Stimulated activated CD4-positive, alpha-beta T cell treated with anti-CD3 and anti-CD28 coated beads, Interleukin-4, amount 100 ng/mL, for 48 hours (primary cell): ENCODE results near the gene SLAMF9.

Experiments
- DNase-seq, 2 donors: peaks; one replicate each; pipeline ENCODE4 v3.0.0-alpha.2; 2020; ENCODE audit warnings: low read depth in 2 of 2

The SLAMF9 gene

DNA sequence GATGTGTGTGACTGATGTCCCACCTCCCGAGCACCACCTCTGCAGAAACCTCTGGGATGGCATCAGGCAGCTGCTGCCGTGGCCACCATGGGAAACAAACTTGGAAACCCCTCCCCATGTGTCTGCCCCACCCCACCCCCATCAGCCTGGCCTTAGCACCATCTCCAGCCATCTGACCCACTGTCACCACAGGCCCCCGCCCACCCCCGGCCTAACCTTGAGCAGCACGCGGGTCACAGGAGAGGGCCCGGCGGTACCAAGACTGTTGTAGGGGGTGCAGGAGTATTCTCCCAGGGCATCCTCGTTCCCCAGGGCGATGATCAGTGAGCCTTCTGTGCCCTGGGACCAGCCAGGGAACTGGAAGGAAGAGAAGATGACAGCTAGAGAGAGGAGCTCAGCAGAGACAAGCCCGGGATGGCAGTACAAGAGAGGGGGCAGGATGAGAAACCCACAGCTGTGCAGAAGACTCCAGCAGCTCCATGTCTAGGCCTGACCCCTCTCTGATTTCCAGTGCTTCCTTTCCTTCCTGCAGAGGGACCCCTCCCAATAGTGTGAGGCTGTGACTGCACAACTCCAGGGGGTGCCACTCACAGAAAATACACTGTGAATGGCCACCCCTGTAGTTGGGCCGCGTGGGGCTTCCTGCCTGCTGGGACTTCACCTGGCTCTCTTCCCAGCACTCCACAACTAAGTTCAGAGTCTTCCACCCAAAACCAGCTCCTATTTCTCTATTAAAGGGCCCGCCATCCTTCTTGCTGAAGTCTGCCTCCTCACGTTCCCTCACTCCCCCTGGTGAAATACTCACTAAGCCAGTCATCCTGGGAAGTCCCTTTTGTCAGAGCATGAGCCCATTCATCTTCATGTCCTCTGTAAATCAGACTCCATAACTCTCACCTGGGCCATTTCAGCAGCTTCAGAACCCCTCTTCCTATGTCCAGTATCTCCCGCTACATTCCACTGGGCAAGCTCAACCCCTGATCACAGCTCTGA, 21.4 kb downstream of the SLAMF9 start:
- DNase-seq, result no peak

DNA sequence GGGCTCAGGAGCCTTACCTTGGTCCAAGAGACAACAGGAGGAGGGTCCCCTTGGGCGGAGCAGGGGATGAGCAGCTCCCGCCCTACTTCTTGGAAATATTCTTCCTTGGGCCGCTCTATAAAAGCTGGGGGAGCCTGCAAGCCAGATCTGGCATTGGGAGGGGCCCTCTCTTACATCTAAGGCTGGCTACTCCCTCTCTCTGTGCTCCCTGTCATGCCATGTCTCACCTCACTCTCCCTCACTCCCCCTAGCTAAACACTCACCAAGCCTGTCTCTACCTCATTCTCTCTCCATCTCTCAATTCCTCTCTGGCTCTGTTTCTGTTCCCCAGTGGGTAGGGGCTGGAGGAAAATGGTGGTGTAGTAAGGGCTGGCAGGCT, 22.3 kb downstream of the SLAMF9 start:
- DNase-seq, result no peak

DNA sequence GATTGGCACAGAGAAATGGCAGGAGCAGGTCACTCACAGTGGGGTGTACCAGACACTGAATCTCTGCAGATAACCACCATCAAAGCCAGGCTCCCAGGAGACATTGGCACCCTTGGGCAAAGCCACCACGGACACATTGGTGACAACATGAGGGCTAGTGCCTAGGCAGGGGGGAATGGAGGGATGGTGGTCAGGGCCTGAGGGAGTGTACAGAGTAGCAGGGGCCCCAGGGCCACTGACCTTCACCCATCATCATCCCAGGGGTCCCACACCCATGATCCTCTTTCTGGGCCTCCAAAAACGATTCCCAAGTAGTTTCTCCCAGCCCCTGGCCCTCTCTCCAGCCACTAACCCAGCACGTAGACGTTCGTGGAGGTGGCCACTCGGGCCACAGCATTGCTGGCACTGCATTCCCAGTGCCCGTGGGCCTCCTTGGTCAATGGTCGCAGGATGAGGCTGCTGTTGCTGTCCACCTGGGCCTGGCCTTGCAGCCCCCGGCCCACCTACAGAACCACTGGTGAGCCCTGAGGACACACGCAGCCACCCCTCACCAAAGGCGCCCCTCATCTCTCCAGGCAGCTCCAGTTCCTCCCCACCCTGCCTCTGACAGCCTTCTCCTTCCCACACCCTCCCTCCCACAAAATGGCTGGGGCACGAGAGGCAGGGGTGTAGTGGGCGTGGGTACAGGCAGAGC, 22.8 kb downstream of the SLAMF9 start:
- no peak for DNase-seq

DNA sequence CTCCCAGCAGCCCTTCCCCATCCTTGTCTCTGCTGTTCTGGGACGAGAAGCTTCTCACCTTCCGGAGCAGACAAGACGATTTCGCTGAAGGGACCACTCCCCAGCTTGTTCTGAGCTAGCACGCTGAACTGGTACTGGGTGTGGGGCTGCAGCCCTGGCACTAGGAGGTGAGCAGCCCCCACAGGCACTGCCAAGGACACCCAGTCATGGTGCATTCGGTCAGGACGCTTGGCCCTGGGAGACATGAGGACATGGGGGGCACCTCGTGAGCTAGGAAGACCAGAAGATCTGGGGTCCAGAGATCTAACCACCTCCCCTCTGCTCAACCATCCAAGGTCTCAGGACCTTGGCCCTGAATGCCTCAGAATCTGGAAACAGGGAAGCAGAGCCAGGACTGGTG, 23.4 kb downstream of the SLAMF9 start:
- DNase-seq, result no peak

DNA sequence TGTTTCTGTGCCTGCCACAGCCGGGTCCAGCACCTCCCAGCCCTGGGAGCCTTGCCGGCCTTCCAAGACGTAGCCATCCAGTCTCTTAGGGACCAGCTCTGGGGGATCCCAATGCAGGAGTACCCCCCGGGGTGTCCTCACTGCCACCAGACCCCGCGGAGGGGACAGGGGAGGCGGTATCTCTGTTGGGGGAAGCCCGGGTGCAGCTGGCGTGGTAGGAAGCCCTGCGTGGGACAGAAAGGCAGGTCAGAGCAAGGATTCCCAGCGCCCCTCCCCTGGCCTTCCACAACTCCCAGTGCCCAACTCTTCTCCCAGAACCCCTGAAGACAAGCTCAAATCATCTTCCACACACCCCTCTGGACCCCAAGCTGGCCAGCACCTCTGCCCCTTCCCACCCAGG, 23.8 kb downstream of the SLAMF9 start:
- no peak for DNase-seq

DNA sequence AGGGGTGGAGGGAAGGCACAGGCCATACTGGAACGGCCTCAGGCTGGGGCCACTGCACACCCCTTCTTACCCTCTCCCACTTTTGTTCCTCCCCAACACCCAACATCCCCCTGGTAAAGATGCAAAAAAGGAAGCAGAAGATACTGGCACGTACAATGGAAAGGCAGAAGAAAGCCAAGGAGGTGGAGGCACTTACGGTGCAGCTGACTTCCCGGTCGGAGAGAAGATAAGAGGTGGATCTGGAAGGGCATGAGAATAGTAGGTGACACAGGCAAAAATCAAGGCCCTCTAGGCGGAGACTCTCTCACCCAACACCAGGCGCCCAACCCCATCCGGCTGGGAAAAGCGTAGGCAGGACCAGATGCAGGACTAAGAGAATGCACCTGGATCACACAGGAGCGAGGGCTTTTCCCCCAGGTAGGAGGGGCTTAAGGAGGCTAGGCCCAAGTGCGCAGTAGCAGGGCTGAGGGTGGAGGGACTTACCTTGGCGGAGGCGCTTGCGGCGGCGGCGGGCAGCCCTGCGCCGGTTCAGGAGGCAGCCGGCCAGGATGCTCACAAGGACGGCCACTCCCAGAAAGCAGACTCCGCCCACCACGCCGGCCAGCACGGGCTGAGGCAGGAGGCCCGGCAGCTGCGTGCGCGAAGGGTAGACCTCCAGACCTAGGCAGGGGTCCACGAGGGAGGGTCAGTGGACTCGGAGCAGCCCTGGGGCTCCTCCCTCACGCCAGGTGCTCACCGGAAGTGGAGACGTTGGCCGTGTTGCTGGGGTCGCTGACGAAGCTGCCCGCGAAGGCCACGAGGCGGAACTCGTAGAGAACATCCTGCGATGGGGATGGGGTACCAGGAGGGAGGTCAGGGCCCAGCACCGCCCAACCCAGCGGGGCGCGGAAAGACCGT, 24.6 kb downstream of the SLAMF9 start:
- no peak for DNase-seq

DNA sequence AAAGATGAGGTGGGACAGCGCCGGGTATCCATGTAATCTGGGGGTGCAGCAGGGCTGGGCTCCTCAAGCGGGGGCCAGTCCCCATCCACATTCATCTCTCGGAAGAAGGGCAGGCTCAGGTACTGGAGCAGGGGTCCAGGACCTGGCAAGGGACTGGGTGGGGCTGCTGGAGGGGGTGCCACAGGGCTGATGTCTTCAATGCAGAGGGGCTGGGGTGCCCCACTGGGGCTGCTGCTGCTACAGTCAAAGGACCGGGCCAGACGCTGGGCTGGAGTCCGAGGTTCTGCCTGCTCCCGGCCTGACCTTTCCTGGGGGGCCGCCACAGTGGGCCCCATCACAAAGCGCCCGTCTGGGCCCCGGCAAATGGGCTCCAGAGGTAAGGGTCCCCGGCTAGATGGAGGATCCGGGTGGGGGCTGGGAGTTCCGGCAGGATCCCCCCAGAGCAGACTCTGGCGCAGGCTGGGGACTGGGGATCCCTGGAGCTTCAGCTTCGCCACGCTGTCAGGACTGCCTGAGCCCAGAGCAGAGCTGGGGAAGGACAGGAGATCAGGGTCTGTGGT, 25.5 kb downstream of the SLAMF9 start:
- DNase-seq, result no peak

DNA sequence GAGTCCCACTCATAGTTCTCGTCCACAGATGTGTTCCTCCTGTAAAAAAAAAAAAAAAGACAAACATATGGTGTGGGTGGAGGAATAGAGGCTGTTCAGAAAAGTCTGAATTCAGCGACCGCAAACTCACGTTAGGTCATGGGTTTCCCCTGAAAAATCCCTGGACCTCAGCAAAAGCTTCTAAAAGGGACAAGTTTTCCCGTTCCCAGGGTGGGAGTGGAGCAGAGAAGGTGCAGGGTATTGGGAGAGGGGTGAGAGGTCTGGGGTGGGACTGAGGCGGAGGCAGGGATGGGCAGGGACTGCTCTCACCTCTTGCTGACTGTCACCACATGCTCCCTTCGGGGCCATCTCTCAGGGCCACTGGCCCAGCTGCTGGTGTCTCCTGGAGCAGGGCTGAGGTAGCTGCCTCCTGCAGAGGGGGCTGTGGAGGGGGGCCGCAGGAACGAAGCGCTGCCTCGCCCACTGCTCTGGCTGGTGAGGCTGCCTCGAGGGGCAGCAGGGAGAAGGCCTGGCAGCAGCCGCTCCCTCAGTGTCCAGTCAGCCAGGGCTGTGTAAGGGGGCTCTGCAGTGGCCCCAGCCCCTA, 26.1 kb downstream of the SLAMF9 start:
- DNase-seq, result no peak

DNA sequence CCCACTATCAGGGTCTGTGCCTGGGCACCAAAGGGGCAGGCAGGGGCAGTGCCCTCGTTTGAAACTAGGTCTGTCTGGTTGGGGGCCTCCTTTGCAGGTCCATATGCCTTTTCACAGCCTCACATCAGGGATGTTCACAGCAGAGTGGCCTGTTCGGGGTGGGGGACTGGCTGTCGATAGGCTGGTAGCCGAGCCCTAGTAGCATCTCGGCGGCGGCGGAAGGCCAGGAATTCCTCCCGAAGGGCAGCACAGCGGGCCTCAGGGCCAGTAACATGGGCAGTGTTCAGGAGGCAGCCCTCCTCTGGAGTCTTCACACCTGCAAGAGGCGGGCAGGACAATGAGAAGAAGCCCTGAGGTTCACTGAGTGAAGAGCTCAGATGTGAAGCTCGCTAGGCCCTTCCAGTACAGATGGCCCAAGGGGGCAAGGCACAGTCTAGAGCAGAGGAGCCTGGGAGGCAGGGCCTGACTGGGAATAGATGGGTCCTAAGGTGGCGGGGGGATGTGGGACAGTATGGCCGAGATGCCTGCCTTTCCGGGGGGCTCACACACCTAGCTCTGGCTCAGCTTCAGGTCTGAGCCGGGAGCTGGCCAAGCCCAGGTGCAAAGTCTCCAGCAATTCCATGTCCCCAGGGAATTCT, 26.7 kb downstream of the SLAMF9 start:
- DNase-seq, result no peak

DNA sequence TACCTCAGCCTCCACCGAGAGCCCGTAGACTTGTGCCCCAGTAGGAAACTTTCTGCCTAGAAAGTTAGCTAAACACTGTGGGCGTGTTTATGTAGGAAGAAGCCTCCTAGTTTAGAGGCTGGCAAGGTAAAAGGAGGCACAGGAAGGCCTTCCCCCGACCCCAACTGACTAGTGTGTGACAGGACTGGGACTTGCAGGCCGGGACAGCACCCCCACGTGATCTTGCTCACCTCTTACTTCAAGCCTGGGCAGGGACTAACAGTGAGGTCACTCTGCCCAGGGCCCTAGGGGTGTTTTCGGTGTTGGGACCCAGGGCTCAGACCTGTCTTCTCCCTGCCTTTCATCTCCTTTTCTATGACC, 28.3 kb downstream of the SLAMF9 start:
- DNase-seq, result peak in 1 of 2 donors; percentile 35

DNA sequence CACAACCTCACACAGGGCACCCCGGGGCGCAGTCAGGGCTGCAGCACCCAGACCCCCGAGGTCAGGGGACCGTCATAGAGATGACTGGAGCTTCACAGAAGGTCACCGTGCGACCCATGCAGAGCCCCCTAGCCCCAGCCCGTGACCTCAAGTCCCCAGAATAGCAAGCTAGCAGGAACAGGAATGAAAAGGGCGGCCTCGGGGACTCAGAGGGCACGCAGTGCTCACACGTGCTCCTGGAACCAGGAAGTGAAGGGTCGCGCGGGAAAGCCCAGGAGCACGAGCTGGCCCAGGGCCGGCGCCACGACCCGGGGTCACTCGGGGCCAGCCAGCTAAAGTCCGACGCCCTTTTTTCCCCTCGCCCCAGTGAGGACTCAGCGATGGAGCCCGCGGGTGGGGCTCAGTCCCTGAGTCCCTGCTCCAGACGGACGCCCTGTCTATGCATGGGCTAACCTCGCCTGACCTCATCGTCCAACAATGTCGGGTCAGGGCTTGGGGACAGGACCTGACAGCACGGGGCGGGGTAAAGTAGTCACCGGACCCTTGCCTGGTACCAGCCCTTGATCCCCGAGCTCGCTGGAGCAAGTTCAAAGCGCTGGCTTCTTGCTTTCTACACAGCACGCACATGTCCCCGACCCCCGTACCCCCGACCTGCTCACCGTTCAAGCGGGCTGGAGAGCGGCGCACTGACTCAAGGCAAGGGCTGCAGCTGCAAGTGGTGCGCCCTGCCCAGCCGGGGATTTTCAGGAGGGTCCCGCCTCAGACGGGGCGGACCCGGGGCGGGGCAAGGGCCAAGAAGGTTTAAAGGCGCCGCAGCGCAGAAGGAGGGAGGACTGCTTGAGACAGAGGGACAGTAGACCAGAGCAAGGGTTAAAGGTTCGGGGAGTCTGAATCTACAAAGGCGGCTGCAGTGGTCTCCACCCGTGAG, 29.0 kb downstream of the SLAMF9 start, which contains the start of gene TAGLN2:
Gene TAGLN2, minus strand, starts transcription at position 717 of the 928 bp plus-strand sequence. CDS start 4,998 bp downstream, outside the sequence.
- DNase-seq, result peak; percentile 83 to 87

DNA sequence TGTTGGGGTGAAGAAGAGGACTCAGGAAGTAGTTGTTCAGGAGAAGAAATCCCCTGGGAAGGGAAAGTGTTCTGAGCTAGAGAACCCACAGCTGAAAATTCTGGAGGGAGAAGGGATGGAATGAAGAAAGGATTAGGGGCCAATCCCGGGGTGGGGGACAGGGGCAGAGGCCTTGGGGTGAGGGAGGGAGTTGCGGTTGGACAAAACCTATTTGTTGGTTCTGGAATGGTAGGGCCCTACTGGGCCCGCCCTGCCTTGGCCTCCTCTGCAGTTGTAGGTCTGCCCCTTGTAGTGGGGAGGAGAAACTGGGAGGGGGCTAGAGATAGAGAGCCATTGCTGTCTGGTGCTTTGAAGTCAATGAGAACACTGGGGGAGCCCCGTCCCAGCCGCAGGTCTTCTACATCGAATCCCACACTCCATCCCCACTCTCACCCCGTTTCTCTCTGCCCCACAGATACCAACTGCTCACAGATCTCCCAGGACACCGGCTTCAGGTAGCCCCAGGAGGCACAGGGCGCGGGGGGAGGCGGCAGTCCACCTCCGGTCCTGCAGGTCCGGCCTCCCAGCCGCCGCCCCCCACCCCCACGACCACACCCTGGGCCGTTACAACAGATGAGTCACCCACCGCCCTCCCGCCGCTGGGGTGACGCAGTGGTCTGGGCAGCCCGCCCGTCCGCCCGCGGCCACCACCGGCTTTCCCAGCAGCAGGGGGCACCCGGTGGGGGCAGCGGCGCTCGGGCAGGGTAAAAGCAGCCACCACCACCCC, 29.8 kb downstream of the SLAMF9 start:
- peak; percentile 37 to 66 for DNase-seq

DNA sequence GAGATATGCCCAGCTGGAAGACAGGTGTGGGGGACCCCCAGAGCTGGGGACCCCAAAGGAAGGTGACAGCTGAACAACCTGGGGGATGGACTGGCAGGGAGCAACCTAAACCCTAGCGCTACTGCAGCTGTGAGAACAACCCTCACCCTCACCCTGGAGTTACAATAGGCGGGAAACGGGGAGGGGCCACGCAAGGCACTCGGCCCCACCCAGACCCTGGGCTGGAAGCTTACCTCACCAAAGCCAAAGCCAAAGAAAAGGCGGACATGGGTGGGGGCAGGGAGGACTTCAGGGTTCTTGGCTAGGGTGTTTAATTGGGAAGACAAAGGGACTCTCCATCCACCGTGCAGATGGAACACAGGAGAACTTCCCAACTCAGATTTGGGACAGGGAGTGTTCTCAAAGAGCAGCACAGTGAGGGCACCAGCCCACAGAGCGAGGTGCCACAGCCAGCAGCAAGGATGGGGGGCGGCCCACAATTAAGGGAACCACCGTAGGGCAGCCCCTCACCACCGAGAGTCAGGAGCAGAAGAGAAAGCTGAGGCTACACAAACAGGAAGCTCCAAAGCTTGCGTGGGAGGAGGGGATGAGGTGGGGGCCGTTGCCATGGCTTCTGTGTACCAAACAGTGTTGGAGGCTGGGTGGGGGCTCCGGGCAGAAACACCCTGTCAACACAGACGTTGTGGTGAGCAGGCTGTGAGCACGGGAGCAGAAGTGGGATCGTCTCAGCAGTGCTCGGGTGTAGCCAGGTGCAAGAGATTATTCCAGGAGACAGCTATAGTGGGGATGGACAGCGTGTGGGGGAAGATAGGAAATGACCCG, 30.6 kb downstream of the SLAMF9 start:
- DNase-seq, result peak; percentile 49 to 76

DNA sequence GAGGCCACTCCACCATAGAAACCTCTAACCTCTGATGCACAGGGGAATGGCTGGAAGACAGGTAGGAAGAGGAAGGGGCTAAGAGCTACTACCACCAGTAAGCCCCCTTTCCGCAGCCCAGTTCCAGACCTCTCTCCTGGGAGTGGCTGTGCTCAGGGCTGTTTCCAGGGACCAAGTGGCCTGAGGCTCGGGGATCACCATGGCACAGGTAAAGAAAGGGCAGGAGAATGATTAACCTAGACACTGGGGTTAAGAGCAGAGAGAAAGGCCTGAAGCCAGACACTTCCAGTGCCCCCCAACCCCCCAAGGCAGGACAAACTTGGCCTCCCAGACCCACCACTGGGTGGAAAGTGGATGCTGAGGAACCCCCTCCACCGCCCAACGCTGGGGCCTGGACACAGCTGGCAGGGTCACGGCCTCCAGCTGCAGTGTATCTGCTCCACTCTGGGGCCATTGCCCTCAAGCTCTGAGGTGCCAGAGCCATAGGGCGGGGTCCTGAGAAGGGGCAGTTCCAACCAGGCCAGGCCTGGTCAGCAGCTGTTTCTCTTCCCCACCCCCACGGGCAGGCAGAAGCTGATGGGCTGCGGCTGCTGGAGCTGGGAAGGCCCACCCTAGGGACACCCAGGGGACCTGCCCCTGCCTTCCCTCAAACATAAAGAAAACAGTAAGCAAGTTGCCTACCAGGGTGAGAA, 31.4 kb downstream of the SLAMF9 start:
- no peak for DNase-seq

DNA sequence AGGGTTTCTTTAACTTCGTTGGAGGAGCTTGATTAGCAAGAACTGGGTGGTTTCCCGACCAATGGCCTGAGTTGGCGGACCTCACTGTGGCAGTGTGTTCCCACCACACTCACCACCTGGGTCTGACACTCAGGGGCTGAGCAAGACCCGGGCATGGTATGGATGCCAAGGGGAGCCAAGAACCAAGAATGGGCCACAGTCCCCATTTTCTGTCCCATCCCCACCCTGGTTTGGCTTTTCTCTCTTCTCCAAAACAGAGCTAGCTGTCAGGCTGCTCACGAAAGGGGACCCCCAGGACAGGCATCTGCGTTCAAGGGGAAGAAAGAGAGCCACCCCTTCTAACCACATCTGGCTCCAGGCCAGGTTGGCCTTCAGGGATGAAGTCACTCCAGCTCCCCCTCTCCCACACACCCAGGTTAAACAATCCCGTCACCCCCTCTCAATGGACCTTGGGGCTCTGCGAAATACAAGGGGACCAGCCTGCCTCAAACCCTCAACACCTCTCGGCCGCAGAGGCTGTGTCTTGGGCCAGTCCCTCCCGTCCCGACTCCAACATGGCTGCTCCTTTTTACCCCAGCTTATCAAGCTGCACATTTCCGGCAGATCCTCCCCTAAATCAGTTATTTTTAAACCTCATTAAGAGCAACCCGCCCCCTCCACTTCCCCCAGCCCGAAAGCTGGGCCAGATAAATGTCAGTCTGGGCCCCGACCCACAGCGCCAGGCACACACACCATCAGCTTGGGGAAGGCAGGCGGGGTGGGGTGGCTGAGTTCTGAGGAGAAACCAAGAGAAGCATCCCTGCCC, 32.1 kb downstream of the SLAMF9 start:
- DNase-seq, result no peak

DNA sequence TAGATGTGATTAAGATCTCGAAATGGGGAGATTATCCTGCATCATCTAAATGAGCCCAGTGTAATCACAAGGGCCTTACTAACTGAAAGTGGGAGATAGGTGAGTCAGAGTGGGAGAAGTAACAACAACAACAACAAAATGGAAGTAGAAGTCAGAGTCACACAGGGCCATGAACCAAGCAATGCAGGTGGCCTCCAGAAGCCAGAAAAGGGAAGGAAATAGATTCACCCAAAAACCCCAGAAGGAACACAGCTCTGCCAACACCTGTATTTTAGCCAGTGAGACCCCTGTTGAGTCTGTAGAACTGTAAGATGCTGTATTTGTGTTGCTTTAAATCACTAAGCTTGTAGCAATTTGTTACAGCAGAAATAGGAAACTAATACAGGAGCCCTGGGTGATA, 32.8 kb downstream of the SLAMF9 start:
- no peak for DNase-seq

DNA sequence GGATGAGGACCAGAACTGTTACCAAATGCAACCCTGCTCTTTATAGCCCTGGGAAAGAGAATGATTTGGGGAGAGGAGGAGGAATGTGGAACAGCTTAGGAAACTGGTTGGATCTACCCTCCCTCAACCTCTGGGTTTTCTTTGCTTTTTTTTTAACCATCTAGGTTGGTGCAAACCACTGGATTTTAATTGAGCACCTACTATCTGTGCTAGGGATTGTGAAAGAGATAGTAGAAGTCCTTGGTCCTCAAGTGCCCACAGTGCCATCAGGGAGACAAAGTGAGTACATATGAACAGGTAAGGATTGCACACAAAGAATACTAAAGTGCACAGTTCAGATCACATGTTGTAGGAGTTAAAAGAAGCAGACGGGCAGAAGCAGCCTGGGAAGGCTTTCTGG, 33.4 kb downstream of the SLAMF9 start:
- DNase-seq, result no peak
